ENCODE measurements around the gene SCN1A. TPM values are rescaled to one million over a fixed set of nuclear protein-coding genes. Genes with fewer than 3 reads are reported as not detected.
"Not testable (repeated sequence)": the region's sequence is repeated elsewhere in the genome, so short reads cannot be mapped to it uniquely, and the experiment has no call there.

The SCN1A gene
- total RNA-seq, 1 experiment from 2014 or later = not detected

GRCh38 chr2:166106431-166107015, 21.3 kb downstream of the SCN1A start:
- Histone ChIP-seq H3K4me3 (ENCODE audit: low read length) (no peak overlapping the region), H3K27me3 (ENCODE audit: low read length) (no peaks in the 10 kb centered on the region), H3K9ac (ENCODE audit: low read length) (no peak overlapping the region), H3K9me3 (ENCODE audit: low read length) (no peaks in the 10 kb centered on the region), H4K20me1 (ENCODE audit: insufficient read depth, low read depth, low read length) (no peaks in the 10 kb centered on the region), H3K36me3 (ENCODE audit: insufficient read depth, low read length) (no peaks in the 10 kb centered on the region), H3K27ac (ENCODE audit: low read length) (no peak overlapping the region), H3K79me2 (ENCODE audit: low read length) (no peaks in the 10 kb centered on the region), H3K4me1 (ENCODE audit: low read length) (no peaks in the 10 kb centered on the region), H2AFZ (ENCODE audit: low read length) (no peak overlapping the region), H3K4me2 (ENCODE audit: low read depth, low read length, poor library complexity, severe bottlenecking) (no peak overlapping the region), H3K9me2 (replicated peaks; ENCODE audit: insufficient read depth, low read length) (no peaks in the 10 kb centered on the region)
- DNase-seq = peak; percentile 56

GRCh38 chr2:166104773-166105172, 23.0 kb downstream of the SCN1A start:
- Histone ChIP-seq H3K9me3 (ENCODE audit: low read length) (no peaks in the 10 kb centered on the region), H3K4me1 (ENCODE audit: low read length) (no peaks in the 10 kb centered on the region), H3K79me2 (ENCODE audit: low read length) (no peaks in the 10 kb centered on the region), H3K36me3 (ENCODE audit: insufficient read depth, low read length) (no peaks in the 10 kb centered on the region), H4K20me1 (ENCODE audit: insufficient read depth, low read depth, low read length) (no peaks in the 10 kb centered on the region), H2AFZ (ENCODE audit: low read length) (no peak overlapping the region), H3K4me2 (ENCODE audit: low read depth, low read length, poor library complexity, severe bottlenecking) (no peak overlapping the region), H3K4me3 (ENCODE audit: low read length) (no peak overlapping the region), H3K9ac (ENCODE audit: low read length) (no peak overlapping the region), H3K9me2 (replicated peaks; ENCODE audit: insufficient read depth, low read length) (no peaks in the 10 kb centered on the region), H3K27me3 (ENCODE audit: low read length) (no peaks in the 10 kb centered on the region), H3K27ac (ENCODE audit: low read length) (no peak overlapping the region)
- DNase-seq = no peak

GRCh38 chr2:166104084-166104483, 23.7 kb downstream of the SCN1A start:
- H3K36me3 ChIP-seq (ENCODE audit: insufficient read depth, low read length) = no peaks in the 10 kb centered on the region
- H3K9ac ChIP-seq (ENCODE audit: low read length) = no peak overlapping the region
- H3K79me2 ChIP-seq (ENCODE audit: low read length) = no peaks in the 10 kb centered on the region
- no peaks in the 10 kb centered on the region for H3K9me3 ChIP-seq (ENCODE audit: low read length)
- no peak overlapping the region for H2AFZ ChIP-seq (ENCODE audit: low read length)
- no peaks in the 10 kb centered on the region for H4K20me1 ChIP-seq (ENCODE audit: insufficient read depth, low read depth, low read length)
- no peak overlapping the region for H3K4me2 ChIP-seq (ENCODE audit: low read depth, low read length, poor library complexity, severe bottlenecking)
- H3K27ac ChIP-seq (ENCODE audit: low read length) = no peak overlapping the region
- DNase-seq = no peak
- no peak overlapping the region for H3K4me3 ChIP-seq (ENCODE audit: low read length)
- H3K27me3 ChIP-seq (ENCODE audit: low read length) = no peaks in the 10 kb centered on the region
- no peaks in the 10 kb centered on the region for H3K9me2 ChIP-seq (replicated peaks; ENCODE audit: insufficient read depth, low read length)
- no peaks in the 10 kb centered on the region for H3K4me1 ChIP-seq (ENCODE audit: low read length)

- DNase-seq; H3K27ac ChIP-seq (ENCODE audit: low read length); H3K27me3 ChIP-seq (ENCODE audit: low read length); H3K9me3 ChIP-seq (ENCODE audit: low read length); H2AFZ ChIP-seq (ENCODE audit: low read length); H3K4me1 ChIP-seq (ENCODE audit: low read length); H3K9me2 ChIP-seq (replicated peaks; ENCODE audit: insufficient read depth, low read length); H3K4me3 ChIP-seq (ENCODE audit: low read length); H3K9ac ChIP-seq (ENCODE audit: low read length); H4K20me1 ChIP-seq (ENCODE audit: insufficient read depth, low read depth, low read length); H3K4me2 ChIP-seq (ENCODE audit: low read depth, low read length, poor library complexity, severe bottlenecking); H3K36me3 ChIP-seq (ENCODE audit: insufficient read depth, low read length); H3K79me2 ChIP-seq (ENCODE audit: low read length): not testable (repeated sequence)
These were observed 24.5 kb downstream of the SCN1A start for GRCh38 chr2:166103277-166103676.

GRCh38 chr2:166094325-166094724, 33.5 kb downstream of the SCN1A start:
- no peak for DNase-seq
- H2AFZ ChIP-seq (ENCODE audit: low read length) = no peak overlapping the region
- H3K4me1 ChIP-seq (ENCODE audit: low read length) = no peaks in the 10 kb centered on the region
- no peak overlapping the region for H3K9ac ChIP-seq (ENCODE audit: low read length)
- no peaks in the 10 kb centered on the region for H3K9me2 ChIP-seq (replicated peaks; ENCODE audit: insufficient read depth, low read length)
- H3K9me3 ChIP-seq (ENCODE audit: low read length) = no peaks in the 10 kb centered on the region
- no peak overlapping the region for H3K4me2 ChIP-seq (ENCODE audit: low read depth, low read length, poor library complexity, severe bottlenecking)
- no peaks in the 10 kb centered on the region for H3K79me2 ChIP-seq (ENCODE audit: low read length)
- H3K4me3 ChIP-seq (ENCODE audit: low read length) = no peak overlapping the region
- H3K27ac ChIP-seq (ENCODE audit: low read length) = no peak overlapping the region
- H3K36me3 ChIP-seq (ENCODE audit: insufficient read depth, low read length) = no peaks in the 10 kb centered on the region
- H3K27me3 ChIP-seq (ENCODE audit: low read length) = no peaks in the 10 kb centered on the region; the same call in 1 of the 2 replicates
- H4K20me1 ChIP-seq (ENCODE audit: insufficient read depth, low read depth, low read length) = no peaks in the 10 kb centered on the region

- H3K27me3 ChIP-seq (ENCODE audit: low read length) = no peaks in the 10 kb centered on the region; the same call in 1 of the 2 replicates
- H3K4me2 ChIP-seq (ENCODE audit: low read depth, low read length, poor library complexity, severe bottlenecking) = no peak overlapping the region
- H3K4me3 ChIP-seq (ENCODE audit: low read length) = no peak overlapping the region
- no peaks in the 10 kb centered on the region for H3K36me3 ChIP-seq (ENCODE audit: insufficient read depth, low read length)
- no peaks in the 10 kb centered on the region for H4K20me1 ChIP-seq (ENCODE audit: insufficient read depth, low read depth, low read length)
- no peaks in the 10 kb centered on the region for H3K9me3 ChIP-seq (ENCODE audit: low read length)
- no peak overlapping the region for H3K9ac ChIP-seq (ENCODE audit: low read length)
- no peaks in the 10 kb centered on the region for H3K79me2 ChIP-seq (ENCODE audit: low read length)
- no peak overlapping the region for H3K27ac ChIP-seq (ENCODE audit: low read length)
- no peaks in the 10 kb centered on the region for H3K9me2 ChIP-seq (replicated peaks; ENCODE audit: insufficient read depth, low read length)
- H3K4me1 ChIP-seq (ENCODE audit: low read length) = no peaks in the 10 kb centered on the region
- no peak overlapping the region for H2AFZ ChIP-seq (ENCODE audit: low read length)
- no peak for DNase-seq
These were observed 34.9 kb downstream of the SCN1A start for GRCh38 chr2:166092889-166093288.

GRCh38 chr2:166091439-166091838, 36.4 kb downstream of the SCN1A start:
- H3K4me3 ChIP-seq (ENCODE audit: low read length) = no peak overlapping the region
- H3K79me2 ChIP-seq (ENCODE audit: low read length) = no peaks in the 10 kb centered on the region
- DNase-seq = no peak
- H3K4me2 ChIP-seq (ENCODE audit: low read depth, low read length, poor library complexity, severe bottlenecking) = no peak overlapping the region
- no peaks in the 10 kb centered on the region for H3K9me2 ChIP-seq (replicated peaks; ENCODE audit: insufficient read depth, low read length)
- H3K9me3 ChIP-seq (ENCODE audit: low read length) = no peaks in the 10 kb centered on the region
- no peaks in the 10 kb centered on the region; the same call in 1 of the 2 replicates for H3K27me3 ChIP-seq (ENCODE audit: low read length)
- no peak overlapping the region for H2AFZ ChIP-seq (ENCODE audit: low read length)
- H3K4me1 ChIP-seq (ENCODE audit: low read length) = no peaks in the 10 kb centered on the region
- no peak overlapping the region for H3K27ac ChIP-seq (ENCODE audit: low read length)
- no peaks in the 10 kb centered on the region for H3K36me3 ChIP-seq (ENCODE audit: insufficient read depth, low read length)
- no peak overlapping the region for H3K9ac ChIP-seq (ENCODE audit: low read length)
- H4K20me1 ChIP-seq (ENCODE audit: insufficient read depth, low read depth, low read length) = no peaks in the 10 kb centered on the region

- Histone ChIP-seq H4K20me1 (ENCODE audit: insufficient read depth, low read depth, low read length) (no peaks in the 10 kb centered on the region), H3K4me3 (ENCODE audit: low read length) (no peak overlapping the region), H3K4me1 (ENCODE audit: low read length) (no peaks in the 10 kb centered on the region), H3K36me3 (ENCODE audit: insufficient read depth, low read length) (no peaks in the 10 kb centered on the region), H3K4me2 (ENCODE audit: low read depth, low read length, poor library complexity, severe bottlenecking) (no peak overlapping the region), H3K27me3 (ENCODE audit: low read length) (no peaks in the 10 kb centered on the region; the same call in 1 of the 2 replicates), H2AFZ (ENCODE audit: low read length) (no peak overlapping the region), H3K9me2 (replicated peaks; ENCODE audit: insufficient read depth, low read length) (no peaks in the 10 kb centered on the region), H3K9ac (ENCODE audit: low read length) (no peak overlapping the region), H3K79me2 (ENCODE audit: low read length) (no peaks in the 10 kb centered on the region), H3K27ac (ENCODE audit: low read length) (no peak overlapping the region), H3K9me3 (ENCODE audit: low read length) (no peaks in the 10 kb centered on the region)
- DNase-seq = no peak
These were observed 36.9 kb downstream of the SCN1A start for GRCh38 chr2:166090908-166091307.
